GM21619 (cell line): ENCODE measurements around the gene TAOK3.
"Not testable (repeated sequence)": the region's sequence is repeated elsewhere in the genome, so short reads cannot be mapped to it uniquely, and the experiment has no call there.

Source experiments
- ATAC-seq: cut with Tn5 transposase; IDR thresholded peaks from one replicate; pipeline ENCODE4 v1.9.1; 2021; ENCODE audit not compliant: unreplicated experiment

Gene TAOK3

DNA sequence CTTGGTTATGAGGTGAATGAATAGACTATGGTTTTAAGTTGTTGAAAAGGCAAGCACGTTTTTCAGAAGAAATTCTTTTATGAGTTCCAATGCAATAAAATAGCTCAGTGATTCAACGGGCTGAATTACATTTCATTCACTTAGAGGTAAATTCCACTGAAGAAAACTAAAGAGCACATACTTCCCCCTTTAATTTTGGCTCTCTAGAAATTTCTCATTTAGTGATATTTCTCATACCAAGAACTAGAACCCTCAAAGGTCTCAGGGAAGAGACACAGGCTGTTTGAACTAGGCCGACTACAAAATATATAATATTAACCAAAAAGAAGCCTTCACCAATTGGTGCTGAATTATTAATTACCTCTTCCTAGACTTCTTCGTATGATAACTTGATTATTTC lies 68.6 kb downstream of the TAOK3 start:
- ATAC-seq: no peak

DNA sequence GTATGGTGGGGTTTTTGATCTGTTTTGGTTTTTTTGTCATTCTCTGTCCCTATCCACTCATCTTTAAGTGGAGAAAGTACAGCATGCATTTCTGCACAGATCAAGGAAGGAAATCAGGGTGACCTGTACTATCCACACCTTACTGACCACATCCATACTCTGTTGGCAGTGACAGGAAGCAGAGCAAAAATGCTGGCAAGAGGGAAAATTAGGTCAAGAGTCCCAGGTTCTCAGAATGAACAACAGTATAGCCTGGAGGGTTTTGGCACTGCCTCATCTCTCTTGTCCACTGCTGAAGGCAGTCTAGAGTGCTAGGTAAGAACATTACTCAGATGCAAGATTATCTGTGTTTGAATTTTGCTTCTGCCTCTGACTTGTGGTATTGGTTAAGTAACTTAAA lies 70.7 kb downstream of the TAOK3 start:
- ATAC-seq: no peak

DNA sequence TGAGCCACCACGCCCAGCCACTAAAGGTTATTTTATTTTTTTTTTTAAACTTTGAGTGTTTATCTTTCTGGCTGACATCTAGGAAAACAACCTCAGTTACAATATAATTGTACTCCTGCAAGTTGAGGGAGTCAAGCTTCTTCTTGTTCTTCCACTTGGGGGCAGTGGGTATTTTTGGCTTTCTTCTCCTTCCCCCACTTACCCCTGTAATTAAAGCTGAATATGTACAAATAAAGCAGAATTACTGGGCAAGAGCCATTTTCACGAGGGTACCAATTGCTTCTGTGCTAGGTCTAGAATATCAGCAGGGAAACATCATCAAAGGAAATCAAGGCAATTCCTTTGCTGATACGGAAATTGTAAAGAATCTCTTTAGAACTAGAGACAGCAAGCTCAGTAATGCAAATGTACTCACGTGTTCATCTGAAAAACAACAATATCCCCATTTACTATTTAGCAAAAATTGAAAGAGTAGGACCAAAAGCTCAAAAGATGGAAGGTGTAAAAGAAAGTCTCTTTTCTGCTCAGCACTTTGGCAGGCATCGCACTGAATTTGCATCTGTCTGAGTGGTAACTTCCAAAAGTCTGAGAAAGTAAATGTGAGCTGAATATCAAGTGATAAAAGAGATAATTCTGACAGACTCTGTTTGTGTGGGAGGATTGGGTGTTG lies 72.8 kb downstream of the TAOK3 start:
- ATAC-seq: no peak

DNA sequence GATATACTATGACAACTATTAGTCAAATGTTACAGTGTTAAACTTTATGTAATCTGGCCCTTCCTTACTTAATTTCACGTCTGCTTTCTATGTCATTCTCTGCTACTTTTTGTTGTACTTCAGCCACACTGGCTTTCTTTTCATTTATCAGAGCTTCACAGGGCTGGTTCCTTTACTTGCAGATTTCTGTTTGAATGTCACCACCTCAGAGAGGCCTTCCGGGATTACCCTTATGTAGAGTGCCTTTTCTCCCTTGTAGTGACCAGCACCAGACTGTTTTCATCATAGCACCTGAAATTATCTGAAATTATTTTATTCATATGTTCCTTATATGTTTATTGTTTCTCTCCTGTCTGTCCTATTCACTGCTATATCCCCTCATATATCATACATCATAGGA lies 75.4 kb downstream of the TAOK3 start:
- no peak for ATAC-seq

DNA sequence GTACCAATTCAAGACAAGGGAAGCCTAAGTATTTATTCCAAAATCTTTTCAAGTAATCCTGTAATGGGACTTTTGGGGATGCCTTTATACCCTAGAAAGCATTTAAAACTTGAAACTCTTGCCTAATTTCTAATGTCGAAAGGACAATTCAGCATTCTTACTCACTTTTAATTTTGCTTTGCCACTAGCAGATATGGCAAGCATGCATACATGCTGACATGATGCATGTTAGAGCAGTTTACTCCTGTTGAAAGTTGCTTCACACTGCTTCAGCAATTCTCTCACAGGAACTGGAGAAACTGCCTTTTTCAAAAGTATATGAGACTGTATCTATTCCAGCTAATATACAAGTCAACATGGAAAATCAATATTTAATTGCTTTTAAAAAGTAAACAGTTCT lies 79.9 kb downstream of the TAOK3 start:
- ATAC-seq: no peak

DNA sequence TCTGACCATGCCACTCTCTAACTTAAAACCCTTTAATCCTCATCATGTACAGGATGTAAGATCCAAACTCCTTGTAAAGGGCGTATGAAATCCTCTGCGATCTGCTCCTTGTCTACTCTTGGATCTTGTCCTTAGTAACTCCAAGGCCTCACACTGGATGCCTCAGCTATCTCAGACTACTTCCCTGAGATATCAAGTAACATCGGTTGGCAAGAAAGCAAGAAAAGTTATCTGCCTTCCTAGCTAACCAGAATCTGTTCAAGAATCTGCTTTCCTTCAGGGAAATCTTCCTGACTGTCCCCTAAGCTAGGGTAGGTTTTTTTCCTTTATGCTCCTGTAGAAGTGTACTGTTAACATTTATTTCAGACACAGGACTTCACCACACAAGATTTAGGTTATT lies 82.6 kb downstream of the TAOK3 start:
- no peak for ATAC-seq

DNA sequence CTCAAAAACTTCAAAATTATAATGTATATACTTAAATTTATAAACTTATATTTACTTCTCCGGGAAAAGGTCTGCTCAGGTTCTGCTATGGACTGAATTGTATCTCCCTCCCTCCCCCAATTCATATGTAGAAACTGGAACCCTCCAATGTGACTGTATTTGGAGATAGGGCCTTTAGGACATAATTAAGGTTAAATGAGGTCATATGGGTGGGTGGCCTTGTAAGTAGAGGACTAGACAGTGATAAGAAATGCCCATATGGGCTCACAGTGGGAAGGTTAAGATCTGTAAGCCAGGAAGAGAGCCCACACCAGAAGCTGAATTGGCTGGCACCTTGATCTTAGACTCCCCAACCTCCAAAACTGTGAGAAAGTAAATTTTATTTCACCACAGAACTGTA lies 84.5 kb downstream of the TAOK3 start:
- ATAC-seq: no peak

DNA sequence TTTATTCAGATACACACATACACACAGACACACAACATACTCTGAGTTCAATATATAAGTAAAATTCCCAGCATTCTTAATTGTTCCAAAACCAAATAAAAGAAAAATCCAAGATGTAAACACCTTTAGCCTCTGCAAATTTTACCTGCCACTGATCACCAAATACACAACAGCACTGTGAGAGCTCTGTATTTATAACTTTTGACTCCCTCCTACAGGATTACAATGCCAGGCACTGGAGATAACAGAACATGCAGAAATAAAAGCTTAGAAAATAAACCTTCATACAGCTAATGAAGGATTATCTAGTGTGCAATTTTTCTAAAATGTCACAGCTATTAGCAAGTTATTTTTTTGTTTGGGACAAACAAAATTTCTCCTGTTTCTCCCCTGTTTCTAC lies 85.0 kb downstream of the TAOK3 start:
- no peak for ATAC-seq

DNA sequence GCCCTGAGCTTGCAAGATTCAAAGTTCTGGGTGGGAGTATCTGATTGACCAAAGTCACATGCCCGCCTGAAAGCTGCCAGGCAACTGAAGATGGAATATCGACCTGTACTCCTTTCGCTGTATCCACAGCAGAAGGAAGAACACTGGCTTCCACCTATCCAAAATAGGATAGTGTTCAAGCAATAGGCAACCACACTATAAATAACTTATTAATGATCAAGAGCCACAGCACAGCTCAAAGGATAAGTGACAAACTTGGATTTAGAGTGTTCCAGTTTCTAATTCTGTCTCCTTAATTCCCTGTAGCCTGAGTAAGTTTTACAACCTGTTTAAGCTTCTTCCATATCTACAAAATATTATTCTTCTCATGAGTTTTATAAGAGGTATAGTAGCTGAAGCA lies 89.9 kb downstream of the TAOK3 start:
- ATAC-seq: no peak

DNA sequence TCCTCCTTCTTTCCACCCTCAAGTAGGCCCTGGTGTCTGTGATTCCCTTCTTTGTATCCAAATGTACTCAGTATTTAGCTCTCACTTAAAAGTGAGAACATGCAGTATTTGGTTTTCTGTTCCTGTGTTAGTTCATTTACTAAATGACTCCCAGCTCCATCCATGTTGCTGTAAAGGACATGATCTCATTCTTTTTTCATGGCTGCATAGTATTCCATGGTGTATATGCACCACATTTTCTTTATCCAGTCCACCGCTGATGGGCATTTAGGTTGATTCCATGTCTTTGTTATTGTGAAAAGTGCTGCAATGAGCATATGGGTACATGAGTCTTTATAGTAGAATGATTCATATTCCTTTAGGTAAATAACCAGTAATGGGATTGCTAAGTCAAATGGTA lies 94.4 kb downstream of the TAOK3 start:
- not testable (repeated sequence) for ATAC-seq

DNA sequence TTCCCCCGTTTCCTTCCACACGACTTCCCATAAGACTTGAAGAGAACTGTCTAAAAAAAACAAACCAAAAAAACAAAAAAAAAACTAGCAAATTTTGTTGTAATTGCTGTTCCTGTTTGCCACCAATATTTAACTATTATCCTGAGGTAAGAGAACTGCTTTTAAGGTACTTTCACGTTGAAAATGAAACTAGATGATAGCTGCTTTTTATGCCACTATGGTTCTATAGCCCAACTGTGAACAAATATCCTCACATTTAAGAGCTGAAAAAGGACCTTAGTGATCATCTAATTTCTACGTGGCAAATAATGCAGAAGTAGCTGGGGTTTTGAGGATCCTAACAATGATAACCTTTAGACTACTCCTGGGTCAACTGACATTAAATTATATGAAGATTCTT lies 98.6 kb downstream of the TAOK3 start:
- ATAC-seq: peak; percentile 69

DNA sequence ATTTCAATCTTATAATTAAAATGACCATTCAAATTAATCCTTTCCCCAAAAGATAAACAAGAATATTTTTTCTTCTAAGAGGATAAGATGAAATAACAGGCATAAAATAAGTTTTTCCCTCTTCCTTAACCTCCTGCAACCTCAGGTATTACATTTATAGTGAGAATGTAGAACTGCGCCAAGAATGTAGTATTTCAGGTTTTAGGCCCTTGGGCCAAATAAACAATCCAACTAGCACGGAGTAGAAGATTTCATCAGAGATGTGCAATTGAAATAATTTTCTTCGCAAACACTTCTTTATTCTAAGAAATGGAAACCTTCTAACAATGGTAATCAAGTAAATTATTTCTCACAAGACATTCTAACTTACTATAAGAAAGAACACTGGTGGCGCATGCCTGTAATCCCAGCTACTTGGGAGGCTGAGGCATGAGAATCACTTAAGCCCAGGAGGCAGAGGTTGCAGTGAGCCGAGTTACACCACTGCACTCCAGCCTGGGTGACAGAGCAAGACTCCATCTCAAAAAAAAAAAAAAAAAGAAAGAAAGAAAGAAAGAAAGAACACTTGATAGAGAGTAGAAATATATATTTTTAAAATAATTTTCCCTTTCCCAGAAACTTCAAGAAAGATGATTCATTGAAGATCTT lies 100.8 kb downstream of the TAOK3 start:
- ATAC-seq: no peak

DNA sequence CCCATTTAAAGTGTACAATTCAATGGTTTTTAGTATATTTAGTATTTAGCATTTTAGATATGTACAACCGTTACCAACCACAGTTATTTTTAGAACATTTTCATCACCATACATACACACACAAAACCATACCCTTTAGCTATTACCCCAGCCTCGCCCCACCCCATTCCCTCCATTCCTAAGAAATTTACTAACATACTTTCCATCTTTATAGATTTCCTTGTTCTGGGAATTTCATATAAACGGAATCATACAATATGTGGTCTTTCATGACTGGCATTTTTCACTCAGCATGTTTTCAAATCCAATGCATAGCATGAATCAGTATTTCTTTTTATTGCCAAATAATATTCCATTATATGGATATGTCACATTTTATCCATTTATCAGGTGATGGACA lies 101.5 kb downstream of the TAOK3 start:
- ATAC-seq: no peak

DNA sequence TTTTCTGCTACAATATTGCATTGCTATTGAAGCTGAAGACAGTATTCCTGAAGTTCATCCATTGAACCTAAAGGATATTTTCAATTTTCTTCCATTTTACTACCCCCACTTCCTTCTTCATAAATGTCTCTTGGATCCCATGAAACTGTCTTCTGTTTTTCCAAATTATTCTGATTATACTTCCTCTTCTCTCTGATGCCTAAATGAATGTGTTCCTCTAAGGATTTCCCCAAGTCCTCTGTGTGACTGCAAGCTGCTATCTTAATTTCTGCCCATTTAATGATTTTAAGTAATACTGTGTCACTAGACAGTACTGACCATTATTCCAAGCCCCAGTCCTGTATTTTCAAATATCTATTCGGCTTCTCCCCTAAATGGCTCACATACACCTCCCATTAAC lies 102.9 kb downstream of the TAOK3 start:
- ATAC-seq: no peak

DNA sequence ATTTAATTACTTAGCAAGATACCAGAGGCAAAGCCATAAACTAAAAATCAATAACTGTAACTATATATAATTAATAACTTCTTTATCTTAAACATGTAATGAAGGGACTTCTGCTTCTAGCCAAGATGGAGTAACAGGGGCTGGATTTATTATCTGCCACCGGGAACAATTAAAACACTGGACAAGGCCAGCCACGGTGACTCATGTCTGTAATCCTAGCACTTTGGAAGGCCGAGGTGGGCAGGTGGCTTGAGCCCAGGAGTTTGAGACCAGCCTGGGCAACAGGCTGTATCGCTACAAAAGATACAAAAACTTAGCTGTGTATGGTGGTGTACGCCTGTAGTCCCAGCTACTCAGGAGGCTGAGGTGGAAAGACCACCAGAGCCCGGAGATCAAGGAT lies 113.6 kb downstream of the TAOK3 start:
- ATAC-seq: no peak

DNA sequence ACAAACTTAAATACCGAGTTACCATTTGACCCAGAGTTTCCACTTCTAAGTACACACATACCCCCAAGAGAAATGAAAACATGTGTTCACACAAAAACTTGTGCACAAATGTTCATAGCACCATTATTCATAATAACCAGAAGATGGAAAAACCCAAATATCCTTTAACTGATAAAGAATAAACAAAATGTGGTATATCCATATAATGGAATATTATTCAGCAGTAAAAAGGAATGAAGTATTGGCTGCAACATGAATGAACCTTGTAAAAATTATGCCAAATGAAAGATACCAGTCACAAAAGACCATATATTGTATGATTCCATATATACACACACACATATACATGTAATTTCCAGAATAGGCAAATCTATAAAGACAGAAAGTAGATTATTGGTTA lies 116.4 kb downstream of the TAOK3 start:
- ATAC-seq: no peak

DNA sequence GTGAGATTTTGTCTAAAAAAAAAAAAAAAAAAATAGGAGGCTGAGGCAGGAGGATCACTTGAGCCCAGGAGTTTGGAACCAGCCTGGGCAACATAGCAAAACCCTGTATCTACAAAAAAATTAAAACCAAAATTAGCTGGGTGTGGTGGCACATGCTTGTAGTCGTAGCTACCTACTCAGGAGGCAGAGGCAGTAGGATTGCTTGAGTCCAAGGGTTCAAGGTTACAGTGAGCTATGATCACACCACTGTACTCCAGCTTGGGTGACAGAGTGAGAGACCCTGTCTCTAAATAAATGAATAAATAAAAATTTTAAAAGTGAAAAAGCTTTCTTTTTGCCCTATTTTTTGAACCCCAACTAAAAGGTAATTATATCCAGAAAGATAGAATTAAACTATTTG lies 123.2 kb downstream of the TAOK3 start:
- no peak for ATAC-seq

DNA sequence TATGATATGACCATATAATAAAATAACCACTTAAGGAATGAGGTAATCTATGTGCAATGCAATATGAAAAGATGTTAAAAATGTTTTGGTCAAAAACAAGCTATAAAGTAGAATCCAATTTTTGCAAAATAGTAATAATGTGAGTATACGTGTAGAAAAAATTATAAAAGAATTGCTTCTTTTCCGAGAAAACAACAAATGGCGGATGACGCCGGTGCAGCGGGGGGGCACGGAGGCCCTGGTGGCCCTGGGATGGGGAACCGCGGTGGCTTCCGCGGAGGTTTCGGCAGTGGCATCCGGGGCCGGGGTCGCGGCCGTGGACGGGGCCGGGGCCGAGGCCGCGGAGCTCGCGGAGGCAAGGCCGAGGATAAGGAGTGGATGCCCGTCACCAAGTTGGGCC lies 126.8 kb downstream of the TAOK3 start:
- not testable (repeated sequence) for ATAC-seq

DNA sequence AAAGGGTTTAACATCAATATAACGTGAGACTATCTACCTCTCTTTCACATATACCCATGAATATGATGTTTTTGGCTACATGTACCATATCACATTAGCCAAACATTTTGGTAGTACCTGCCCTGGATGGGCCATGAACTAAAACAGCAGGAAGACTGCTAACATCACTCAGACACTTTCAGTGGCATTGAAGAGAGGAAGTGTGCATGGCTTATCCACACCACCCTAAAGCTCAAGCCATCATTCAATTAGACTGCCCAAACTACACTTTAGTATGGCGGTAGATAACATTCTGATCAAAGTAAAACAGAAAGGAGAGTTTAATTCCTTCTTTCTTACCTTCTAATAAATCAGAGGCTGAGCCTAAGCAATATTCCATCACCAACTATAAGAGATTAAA lies 133.8 kb downstream of the TAOK3 start:
- ATAC-seq: peak; percentile 58

DNA sequence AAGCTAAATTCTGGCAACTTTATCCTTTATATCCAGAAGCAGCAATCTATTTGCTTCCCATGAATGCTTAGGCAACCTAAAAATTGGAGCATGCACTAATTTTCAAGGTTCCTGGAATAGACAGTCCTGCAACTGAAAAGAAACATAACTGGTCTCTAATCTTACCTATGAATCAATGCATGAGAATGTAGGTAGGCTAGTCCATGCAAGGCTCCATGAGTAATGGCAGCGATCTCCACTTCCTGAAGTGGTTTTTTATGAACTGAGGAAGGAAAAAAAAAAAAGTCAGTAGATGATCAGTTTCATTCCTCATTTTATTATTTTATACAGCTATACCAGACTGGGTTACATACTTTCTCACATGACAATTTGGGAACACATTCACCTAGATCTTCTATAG lies 134.8 kb downstream of the TAOK3 start:
- ATAC-seq: no peak

DNA sequence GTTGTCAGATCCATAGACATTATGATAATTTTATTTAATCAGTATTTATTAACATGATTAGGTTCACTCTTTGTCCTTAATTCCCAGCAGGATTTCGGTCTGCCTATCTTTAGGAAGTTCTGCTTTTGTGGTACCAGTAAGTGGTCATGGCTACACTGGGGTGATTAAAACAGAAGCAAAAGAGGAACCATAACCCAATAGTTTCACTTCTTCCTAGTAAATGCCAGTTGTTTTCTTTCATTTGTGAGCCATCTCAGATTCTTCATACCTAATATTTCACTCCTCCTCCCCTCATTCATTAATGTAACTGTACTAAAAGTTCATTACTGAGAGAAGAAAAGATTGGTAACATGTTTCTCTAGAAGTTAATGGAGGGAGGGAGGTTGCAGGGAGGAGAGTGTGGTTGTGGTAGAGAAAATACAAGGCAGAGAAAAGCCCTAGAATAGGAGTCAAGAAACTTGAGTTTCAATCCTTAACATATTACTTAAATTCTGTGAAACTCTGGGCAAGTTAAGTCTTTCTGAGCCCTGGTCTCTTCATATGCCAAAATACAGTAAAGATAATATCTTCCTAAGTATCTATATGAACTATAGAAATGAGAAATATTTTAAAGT lies 135.5 kb downstream of the TAOK3 start:
- ATAC-seq: peak; percentile 85

DNA sequence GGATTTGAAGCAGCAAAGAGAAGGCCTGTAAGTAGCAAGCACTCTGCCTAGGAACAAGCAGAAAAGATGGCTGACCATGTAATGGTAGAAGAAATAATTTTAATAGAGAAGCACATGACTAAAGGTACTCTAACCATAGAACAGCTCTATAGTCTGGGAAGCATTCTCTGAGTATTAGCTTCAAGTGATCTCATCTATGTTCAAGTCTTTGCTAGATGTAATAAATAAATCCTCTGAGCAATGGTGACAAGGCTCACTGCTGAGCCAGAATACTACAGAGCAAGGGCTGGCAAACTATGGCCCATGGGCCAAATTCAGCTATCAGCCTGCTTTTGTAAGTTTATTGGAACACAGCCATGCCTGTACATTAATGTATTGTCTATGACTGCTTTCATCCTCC lies 152.0 kb downstream of the TAOK3 start:
- ATAC-seq: no peak

DNA sequence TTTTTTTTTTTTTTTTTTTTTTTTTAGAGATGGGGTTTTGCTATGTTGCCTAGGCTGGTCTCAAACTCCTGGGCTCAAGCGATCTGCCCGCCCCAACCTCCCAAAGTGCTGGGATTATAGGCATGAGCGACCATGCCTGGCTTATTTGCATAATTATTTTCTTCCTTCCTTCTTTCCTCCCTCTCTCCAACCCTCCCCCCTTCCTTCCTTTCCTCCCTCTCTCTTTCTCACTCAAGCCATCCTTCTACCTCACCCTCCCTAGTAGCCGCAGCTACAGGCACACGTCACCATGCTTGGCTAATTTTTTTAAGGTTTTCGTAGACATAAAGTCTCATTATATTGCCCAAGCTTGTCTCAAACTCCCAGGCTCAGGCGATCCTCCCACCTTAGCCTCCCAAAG lies 152.9 kb downstream of the TAOK3 start:
- no peak for ATAC-seq
